Endothelial cell of umbilical vein (primary cell): ENCODE measurements around the gene RALBP1. TPM values are rescaled to one million over a fixed set of nuclear protein-coding genes. Genes with fewer than 3 reads are reported as not detected.

Experiments used
- BruUV-seq: library from RNA; stranded (reverse); fragments of 400-500 nt; replicated peaks from 2 replicates; lab custom pipeline; 2021; lab: Mats Ljungman, UMichigan
- CTCF ChIA-PET: fragments of 300-600, 350-600 bp; sonication (Branson Sonifier 250); formaldehyde crosslinking; loops from one replicate; lab custom pipeline; 2021; ENCODE audit warnings: antibody characterized with exemption, inconsistent platforms; lab: Charles Lee
- POLR2A ChIA-PET: fragments of 300-600, 350-600 bp; sonication (Branson Sonifier 250); formaldehyde crosslinking; loops from one replicate; lab custom pipeline; 2021; ENCODE audit warnings: antibody characterized with exemption, inconsistent platforms; lab: Charles Lee
- DNase-seq: peaks from one replicate; pipeline ENCODE4 v3.0.0-alpha.2; 2011; ENCODE audit warnings: low read depth, low spot score
- FAIRE-seq: peaks from 2 replicates; lab custom pipeline; 2011; peaks lifted over from hg19 to GRCh38; lab: Jason Lieb, UNC
- H2AFZ ChIP-seq: 2 replicates; pipeline ENCODE4 v1.6.0; 2012; ENCODE audit warnings: low read depth, low read length, control low read depth, inconsistent platforms
- H3K27ac ChIP-seq: 2 replicates; pipeline ENCODE4 v1.5.1; 2011; ENCODE audit warnings: low read depth, mild to moderate bottlenecking, control low read depth, low read length, moderate library complexity; ENCODE audit not compliant: insufficient read depth
- H3K27me3 ChIP-seq, 2 experiments: 2 replicates each; pipeline versions ENCODE4 v1.6.0 to v1.6.1; 2011; ENCODE audit warnings: low read length in 2 of 2, mixed read lengths in 1 of 2; ENCODE audit not compliant: control insufficient read depth in 2 of 2, insufficient read depth in 2 of 2
- H3K36me3 ChIP-seq, 2 experiments: 2 replicates in 1 of 2; 3 replicates in 1 of 2; pipeline ENCODE4 v1.5.1; 2011; ENCODE audit warnings: low read length in 2 of 2, mild to moderate bottlenecking in 1 of 2, moderate library complexity in 1 of 2; ENCODE audit not compliant: control insufficient read depth in 2 of 2, insufficient read depth in 2 of 2; ENCODE audit errors: extremely low read depth in 1 of 2
- H3K4me1 ChIP-seq: 3 replicates; pipeline ENCODE4 v1.5.1; 2011; ENCODE audit warnings: mild to moderate bottlenecking, low read length; ENCODE audit not compliant: control insufficient read depth, insufficient read depth; ENCODE audit errors: extremely low read depth
- H3K4me2 ChIP-seq: 2 replicates; pipeline ENCODE4 v1.6.1; 2011; ENCODE audit warnings: low read length, control low read depth, mixed read lengths; ENCODE audit not compliant: insufficient read depth
- H3K4me3 ChIP-seq, 3 experiments: fragments of 200-600 bp in 1 of 3; sonication (generic), shearing (Covaris generic) in 1 of 3; replicated peaks in 1 of 3; 2 replicates each; pipeline ENCODE4 v1.5.1; 2011 to 2016; ENCODE audit warnings: control low read depth in 3 of 3, low read length in 3 of 3, mild to moderate bottlenecking in 2 of 3, inconsistent platforms in 1 of 3, low read depth in 1 of 3, moderate library complexity in 1 of 3; ENCODE audit not compliant: insufficient read depth in 1 of 3
- H3K79me2 ChIP-seq: 2 replicates; pipeline ENCODE4 v1.6.0; 2012; ENCODE audit warnings: low read length, inconsistent platforms; ENCODE audit not compliant: control insufficient read depth, insufficient read depth
- H3K9ac ChIP-seq: replicated peaks from 2 replicates; pipeline ENCODE3; 2011; ENCODE audit warnings: low read length, control low read depth; ENCODE audit not compliant: insufficient read depth; ENCODE audit errors: extremely low read depth
- H3K9me1 ChIP-seq: replicated peaks from 3 replicates; pipeline ENCODE4 v1.6.0; 2011; ENCODE audit warnings: mild to moderate bottlenecking, low read length; ENCODE audit not compliant: control insufficient read depth, insufficient read depth; ENCODE audit errors: extremely low read depth
- H3K9me3 ChIP-seq: replicated peaks from 2 replicates; pipeline ENCODE4 v1.5.1; 2012; ENCODE audit warnings: low read length, inconsistent platforms; ENCODE audit not compliant: control insufficient read depth, insufficient read depth
- H4K20me1 ChIP-seq: replicated peaks from 2 replicates; pipeline ENCODE3; 2011; ENCODE audit warnings: mild to moderate bottlenecking, low read length; ENCODE audit not compliant: control insufficient read depth, insufficient read depth; ENCODE audit errors: extremely low read depth
- JUN ChIP-seq: IDR thresholded peaks from 2 replicates; pipeline ENCODE4 v1.6.1; 2011; ENCODE audit warnings: borderline replicate concordance, low read depth; ENCODE audit not compliant: insufficient read length, insufficient read depth
- MYC ChIP-seq: IDR thresholded peaks from one replicate; pipeline ENCODE4 v1.6.1; 2011; ENCODE audit warnings: mild to moderate bottlenecking, low read depth, low read length
- POLR2A ChIP-seq: IDR thresholded peaks from 2 replicates; pipeline ENCODE4 v1.6.1; 2012; ENCODE audit warnings: low read depth, mild to moderate bottlenecking, control low read depth, low read length
- POLR2AphosphoS5 ChIP-seq: IDR thresholded peaks from 2 replicates; pipeline ENCODE4 v1.6.1; 2012; ENCODE audit warnings: low read depth, mild to moderate bottlenecking, control low read depth, low read length, moderate library complexity; ENCODE audit not compliant: insufficient read depth
- dilution Hi-C: fragments of 300-500 bp; cut with MboI; formaldehyde crosslinking; loops from one replicate; pipeline ENCODE4 v1.15.0; 2019; ENCODE audit warnings: low sequenced_read_pairs; ENCODE audit not compliant: extremely low pct_ligation_motif_present
- intact Hi-C: fragments of 100-400 bp; cut with micrococcal nuclease; formaldehyde crosslinking; loops from one replicate; pipeline ENCODE4 v1.10.0; 2022
- polyA plus RNA-seq, 4 experiments: library from polyadenylated mRNA; depleted of rRNA in 3 of 4; stranded (reverse) in 3 of 4; unstranded in 1 of 4; fragments of >200 nt; gene quantifications; 2 replicates each; pipeline versions ENCODE4 v1.2.1 to v1.2.3, GENCODE V29; 2011 to 2012; ENCODE audit warnings: missing spikeins in 1 of 4
- total RNA-seq: library from RNA; stranded (reverse); gene quantifications from 2 replicates; pipeline ENCODE4 v1.2.3, GENCODE V29; 2021
- TF ChIP-seq, protein P1 (sequence below): IDR thresholded peaks from 2 replicates; pipeline ENCODE4 v1.6.1; 2011; ENCODE audit not compliant: insufficient read depth, insufficient read length

Gene RALBP1
- total and polyA plus RNA-seq, 2 donors (not counting 3 experiments of a cell fraction or from before 2014, with no cell fraction given) = 55.8 to 68.4 TPM

DNA sequence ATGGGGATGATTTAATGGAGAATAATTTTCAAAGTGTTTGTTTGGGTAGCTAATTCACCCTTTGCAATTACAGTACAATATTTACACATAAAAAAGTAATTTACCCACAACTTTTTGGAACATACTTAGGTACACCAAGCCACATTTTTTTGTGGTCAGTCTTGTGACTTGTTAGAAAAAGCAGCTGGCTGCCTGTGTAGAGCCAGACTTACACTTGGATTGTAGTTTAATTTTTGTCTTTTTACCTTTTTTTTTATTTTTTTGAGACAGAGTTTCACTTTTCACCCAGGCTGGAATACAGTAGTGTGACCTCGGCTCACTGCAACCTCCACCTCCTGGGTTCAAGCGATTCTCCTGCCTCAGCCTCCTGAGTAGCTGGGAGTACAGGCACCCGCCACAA, 45.4 kb downstream of the RALBP1 start:
- ChIA-PET POLR2A (no interaction called here), CTCF (interaction anchor here (1.2 kb wide), 1 partner anchor 19 kb away, joined by 3 read pairs; no protein-coding TSS in a partner anchor)
- dilution Hi-C loops = no loop called here
- Histone ChIP-seq H3K36me3 (peaks cover 2 to 3% of the 10 kb centered on the region in 2 experiments), H3K27ac (no peak overlapping the region), H4K20me1 (no peaks in the 10 kb centered on the region), H3K9me1 (no peaks in the 10 kb centered on the region), H2AFZ (no peak overlapping the region), H3K9me3 (no peaks in the 10 kb centered on the region), H3K4me1 (peaks cover 10% of the 10 kb centered on the region), H3K4me3 (no peak overlapping the region), H3K27me3 (no peaks in the 10 kb centered on the region), H3K9ac (no peak overlapping the region), H3K4me2 (no peak overlapping the region), H3K79me2 (peaks cover 2% of the 10 kb centered on the region)
- intact Hi-C loops = no loop called here
- no peak for TF ChIP-seq POLR2A
- TF ChIP-seq JUN = no peak
- TF ChIP-seq MYC = no peak
- FAIRE-seq (no peak), DNase-seq (no peak)
- no TSS peak for BruUV-seq

DNA sequence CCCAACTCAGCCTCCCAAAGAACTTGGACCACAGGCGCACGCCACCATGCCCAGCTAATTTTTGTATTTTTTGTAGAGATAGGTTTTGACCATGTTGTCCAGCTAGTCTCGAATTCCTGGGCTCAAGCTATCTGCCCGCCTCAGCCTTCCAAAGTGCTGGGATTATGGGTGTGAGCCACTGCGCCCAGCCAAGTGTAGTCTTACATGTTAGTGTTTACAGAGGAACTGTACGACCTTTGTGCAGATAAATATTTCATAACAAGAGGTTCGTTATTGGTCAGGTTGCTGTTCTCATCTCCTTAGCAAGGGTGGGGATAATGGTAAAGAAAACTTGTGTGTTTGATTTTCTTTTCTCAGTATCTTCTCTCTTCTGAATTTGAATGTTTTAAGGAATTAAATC, 46.5 kb downstream of the RALBP1 start:
- TF ChIP-seq JUN (no peak), POLR2AphosphoS5 (no peak), POLR2A (no peak)
- TF ChIP-seq, protein P1, sequence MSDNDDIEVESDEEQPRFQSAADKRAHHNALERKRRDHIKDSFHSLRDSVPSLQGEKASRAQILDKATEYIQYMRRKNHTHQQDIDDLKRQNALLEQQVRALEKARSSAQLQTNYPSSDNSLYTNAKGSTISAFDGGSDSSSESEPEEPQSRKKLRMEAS = no peak
- FAIRE-seq (no peak), DNase-seq (no peak)
- intact Hi-C loops (no loop called here), dilution Hi-C loops (no loop called here)
- CTCF ChIA-PET = interaction anchor here (1.2 kb wide), 1 partner anchor 18 kb away, joined by 3 read pairs; no protein-coding TSS in a partner anchor
- Histone ChIP-seq H3K27ac (no peak overlapping the region), H3K4me3 (no peak overlapping the region), H3K4me2 (no peak overlapping the region), H3K9ac (no peak overlapping the region), H3K79me2 (no peaks in the 10 kb centered on the region), H2AFZ (no peak overlapping the region), H3K9me3 (no peaks in the 10 kb centered on the region), H4K20me1 (no peaks in the 10 kb centered on the region), H3K9me1 (no peaks in the 10 kb centered on the region), H3K36me3 (peaks cover 2 to 3% of the 10 kb centered on the region in 2 experiments), H3K27me3 (no peaks in the 10 kb centered on the region), H3K4me1 (peaks cover 7% of the 10 kb centered on the region)
- BruUV-seq = no TSS peak
- POLR2A ChIA-PET = no interaction called here
